SK-N-MC (cell line): ENCODE data around the gene SFRP5.

ENCODE experiments used
- EZH2 ChIP-seq: fragments of 200-600 bp; sonication (generic); IDR thresholded peaks from one replicate; pipeline ENCODE4 v1.6.1; 2017; ENCODE audit warnings: antibody characterized with exemption
- POLR2AphosphoS5 ChIP-seq: IDR thresholded peaks from 2 replicates; pipeline ENCODE4 v1.6.1; 2012; ENCODE audit warnings: mild to moderate bottlenecking, low read depth, low read length, borderline replicate concordance

DNA sequence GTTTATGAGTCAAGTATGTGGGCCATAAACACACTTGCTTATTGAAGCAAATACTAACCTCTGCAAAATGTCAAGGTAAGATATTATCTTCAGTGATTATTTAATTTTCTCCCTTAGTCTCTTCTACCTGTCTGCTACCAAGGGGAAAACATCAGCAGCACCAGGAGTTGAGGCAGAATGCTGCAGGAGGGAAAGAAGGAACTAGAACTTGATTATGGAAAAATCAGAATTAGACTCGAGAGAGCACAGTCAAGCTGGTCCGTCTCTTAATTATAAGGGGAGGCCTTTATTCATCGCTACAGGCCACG, 39.8 kb downstream of the SFRP5 start:
- no peak for TF ChIP-seq EZH2
- no peak for TF ChIP-seq POLR2AphosphoS5
